Spleen (tissue), 7 donors: ENCODE measurements around the gene SAFB2.

ENCODE experiments used
- POLR2AphosphoS5 ChIP-seq, 3 donors: sonication (generic); formaldehyde crosslinking; IDR thresholded peaks; one replicate each; pipeline ENCODE4 v1.5.1; 2017; ENCODE audit warnings: antibody characterized with exemption in 3 of 3
- TF ChIP-seq, protein P1 (sequence below), 11 experiments: fragments of 200-600 bp in 7 of 11; fragments of 450-650 bp in 4 of 11; sonication (generic) in 4 of 11; IDR thresholded peaks in 8 of 11; conservative IDR thresholded peaks in 3 of 11; 1 replicate in 7 of 11; 2 replicates in 4 of 11; pipeline versions ENCODE4 v1.4.0 to v1.8.0; 2016 to 2021; ENCODE audit warnings: antibody characterized with exemption in 11 of 11, inconsistent platforms in 4 of 11, mild to moderate bottlenecking in 1 of 11
- donor health status: DM: no; HTN: no; CAD: no; lungs with moderate emphysema.
- donor health status: DM: no; HTN: no; CAD: no.
- donor health status: DM: no; HTN: no; CAD: no.

DNA sequence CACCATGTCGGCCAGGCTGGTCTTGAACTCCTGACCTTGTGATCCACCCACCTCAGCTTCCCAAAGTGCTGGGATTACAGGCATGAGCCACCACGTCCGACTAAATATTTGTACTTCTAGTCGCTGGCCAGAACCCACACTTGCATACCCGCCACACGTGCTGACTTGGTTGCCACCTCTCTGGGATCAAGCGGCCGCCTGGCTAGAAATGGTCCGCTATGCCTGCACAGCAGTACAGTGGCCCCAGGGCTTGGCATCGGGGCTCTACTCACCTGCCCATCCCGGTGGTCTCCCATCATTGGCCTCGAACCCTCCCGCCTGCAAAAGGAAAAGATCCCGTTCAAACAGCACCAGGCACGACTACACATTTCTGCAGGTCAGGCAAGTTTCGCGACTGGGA, 31.1 kb downstream of the SAFB2 start:
- TF ChIP-seq, protein P1, sequence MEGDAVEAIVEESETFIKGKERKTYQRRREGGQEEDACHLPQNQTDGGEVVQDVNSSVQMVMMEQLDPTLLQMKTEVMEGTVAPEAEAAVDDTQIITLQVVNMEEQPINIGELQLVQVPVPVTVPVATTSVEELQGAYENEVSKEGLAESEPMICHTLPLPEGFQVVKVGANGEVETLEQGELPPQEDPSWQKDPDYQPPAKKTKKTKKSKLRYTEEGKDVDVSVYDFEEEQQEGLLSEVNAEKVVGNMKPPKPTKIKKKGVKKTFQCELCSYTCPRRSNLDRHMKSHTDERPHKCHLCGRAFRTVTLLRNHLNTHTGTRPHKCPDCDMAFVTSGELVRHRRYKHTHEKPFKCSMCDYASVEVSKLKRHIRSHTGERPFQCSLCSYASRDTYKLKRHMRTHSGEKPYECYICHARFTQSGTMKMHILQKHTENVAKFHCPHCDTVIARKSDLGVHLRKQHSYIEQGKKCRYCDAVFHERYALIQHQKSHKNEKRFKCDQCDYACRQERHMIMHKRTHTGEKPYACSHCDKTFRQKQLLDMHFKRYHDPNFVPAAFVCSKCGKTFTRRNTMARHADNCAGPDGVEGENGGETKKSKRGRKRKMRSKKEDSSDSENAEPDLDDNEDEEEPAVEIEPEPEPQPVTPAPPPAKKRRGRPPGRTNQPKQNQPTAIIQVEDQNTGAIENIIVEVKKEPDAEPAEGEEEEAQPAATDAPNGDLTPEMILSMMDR (IDR thresholded peaks at IDR 0.05 in 8 of 11, conservative IDR thresholded peaks at IDR 0.05 in 3 of 11) = no peak
- TF ChIP-seq POLR2AphosphoS5 (IDR thresholded peaks at IDR 0.05) = no peak
